ENCODE measurements around the gene PLD1.

The PLD1 gene

DNA sequence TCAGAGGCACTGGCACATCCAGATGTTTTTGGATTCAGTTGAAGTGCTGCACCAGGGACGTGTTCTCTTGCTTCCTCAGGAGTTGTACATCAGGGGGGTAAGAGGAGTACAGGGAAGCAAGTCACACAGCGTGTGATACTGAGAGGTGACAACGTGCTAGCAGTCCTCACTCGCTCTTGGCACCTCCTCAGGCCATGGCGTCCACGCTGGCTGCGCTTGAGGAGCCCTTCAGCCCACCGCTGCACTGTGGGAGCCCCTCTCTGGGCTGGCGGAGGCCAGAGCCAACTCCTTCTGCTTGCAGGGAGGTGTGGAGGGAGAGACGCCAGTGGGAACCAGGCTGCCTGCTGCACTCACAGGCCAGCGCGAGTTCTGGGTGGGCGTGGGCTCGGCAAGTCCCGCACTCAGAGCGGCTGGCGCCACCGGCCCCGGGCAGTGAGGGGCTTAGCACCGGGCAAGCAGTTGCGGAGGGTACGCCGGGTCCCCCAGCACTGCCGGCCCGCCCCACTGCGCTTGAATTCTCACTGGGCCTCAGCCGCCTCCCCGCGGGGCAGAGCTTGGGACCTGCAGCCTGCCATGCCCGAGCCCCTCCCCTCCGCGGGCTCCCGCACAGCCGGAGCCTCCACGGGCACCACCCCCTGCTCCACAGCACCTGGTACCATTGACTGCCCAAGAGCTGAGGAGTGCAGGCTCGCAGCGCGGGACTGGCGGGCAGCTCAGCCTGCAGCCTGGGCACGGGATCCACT, 64.5 kb downstream of the PLD1 start:
- no peak for DNase-seq (ENCODE audit: low read depth)

DNA sequence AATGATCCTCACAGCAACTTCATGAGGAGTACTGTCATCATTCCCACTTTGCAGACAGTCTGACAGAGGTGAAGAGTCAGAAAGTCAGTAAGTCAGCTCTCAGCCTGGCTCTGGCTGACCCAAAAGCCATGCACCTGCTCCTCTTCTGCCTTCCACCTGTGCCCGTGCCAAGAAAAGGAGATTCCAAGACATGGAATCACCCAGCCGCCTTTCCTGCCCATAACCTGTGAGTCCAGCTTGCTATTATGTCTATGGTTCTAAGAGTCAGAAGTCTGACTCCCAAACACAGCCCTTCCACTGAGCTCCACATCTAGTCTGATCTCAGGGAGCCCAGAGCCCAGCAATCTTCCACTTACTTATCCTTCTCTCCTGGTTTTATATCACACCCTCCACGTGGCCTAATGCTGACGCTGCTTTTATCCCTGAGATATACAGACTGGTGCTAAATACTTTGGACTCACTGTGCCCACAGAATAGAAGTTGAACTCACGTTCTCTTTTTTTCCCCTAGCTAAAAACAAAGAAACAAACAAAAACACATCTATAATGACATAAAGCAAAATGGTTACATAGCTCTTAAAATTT, 66.0 kb downstream of the PLD1 start:
- DNase-seq (ENCODE audit: low read depth), result no peak

DNA sequence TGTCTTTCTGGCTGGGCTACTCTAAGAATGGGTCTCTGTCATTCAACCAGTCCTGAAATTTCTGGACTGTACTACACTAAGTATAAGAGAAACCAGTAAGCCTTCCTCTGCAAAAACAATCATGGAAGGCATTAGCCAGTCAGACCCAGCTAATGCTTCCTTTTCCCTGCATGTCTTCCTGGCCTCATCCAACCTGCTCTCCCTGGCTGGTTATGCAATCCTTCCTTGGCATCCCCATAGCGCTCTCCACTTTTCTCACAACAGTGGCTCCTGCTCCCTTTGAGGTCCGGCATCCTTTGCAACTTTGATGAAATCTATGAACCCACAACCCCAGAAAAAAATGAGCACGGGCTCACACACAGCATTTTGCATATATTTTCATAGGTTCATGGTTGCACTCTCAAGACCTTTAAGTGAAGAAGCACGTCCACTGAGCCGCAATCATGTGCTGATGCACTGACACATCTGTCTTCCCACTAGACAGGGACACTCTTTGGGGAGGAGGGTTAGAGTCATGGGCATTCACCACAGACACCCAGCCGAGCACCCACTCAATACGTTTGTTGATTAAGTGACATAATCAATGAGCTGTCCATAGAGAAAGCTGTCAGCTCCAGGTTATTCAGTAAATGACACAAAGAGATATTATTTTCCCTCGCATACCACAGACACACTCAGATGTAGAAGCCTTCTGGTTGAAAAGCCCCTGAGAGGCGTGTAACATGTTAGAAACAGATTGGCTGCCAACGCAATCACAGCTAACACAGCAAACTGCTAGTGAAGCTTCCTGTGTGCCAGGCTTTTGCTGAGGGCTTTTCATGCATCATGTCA, 66.7 kb downstream of the PLD1 start:
- DNase-seq (ENCODE audit: low read depth), result no peak

DNA sequence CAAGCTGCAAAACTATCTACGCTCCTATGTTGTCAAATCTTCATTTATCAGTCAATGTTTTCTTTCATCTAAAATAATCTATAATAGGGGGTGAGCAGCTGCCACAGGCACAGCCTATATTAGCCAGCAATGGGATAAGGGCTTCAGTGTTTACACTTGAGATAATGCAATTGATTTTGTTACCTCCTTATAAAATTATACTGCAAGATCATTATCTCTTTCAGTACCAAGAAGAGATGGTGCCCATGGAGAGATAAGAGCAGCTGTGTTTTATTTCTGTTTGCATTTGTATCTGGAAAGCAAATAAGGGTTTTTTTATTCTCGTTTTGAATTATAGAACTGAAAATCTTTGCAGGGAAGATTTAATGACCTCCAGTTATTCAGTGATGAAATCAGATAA, 68.9 kb downstream of the PLD1 start:
- DNase-seq (ENCODE audit: low read depth), result no peak

DNA sequence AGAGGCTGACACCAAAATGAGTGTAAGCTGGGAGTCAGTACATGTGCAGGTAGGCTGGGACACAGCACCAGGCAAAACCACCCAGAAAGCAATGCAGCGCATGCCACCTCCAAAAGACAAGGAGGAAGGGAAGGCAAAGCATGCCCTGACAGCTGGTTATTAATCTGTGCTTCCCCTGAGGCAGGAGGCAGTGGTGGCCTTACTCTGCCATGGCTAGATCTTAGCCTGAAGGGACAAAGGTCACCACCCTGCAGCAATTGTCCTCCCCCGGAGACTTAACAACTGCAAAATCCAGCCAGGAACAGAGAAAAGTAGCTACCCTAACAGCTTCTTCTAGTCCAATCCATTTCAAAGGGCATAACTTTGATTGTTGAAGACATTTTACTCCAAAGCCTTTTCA, 73.7 kb downstream of the PLD1 start:
- no peak for DNase-seq (ENCODE audit: low read depth)

DNA sequence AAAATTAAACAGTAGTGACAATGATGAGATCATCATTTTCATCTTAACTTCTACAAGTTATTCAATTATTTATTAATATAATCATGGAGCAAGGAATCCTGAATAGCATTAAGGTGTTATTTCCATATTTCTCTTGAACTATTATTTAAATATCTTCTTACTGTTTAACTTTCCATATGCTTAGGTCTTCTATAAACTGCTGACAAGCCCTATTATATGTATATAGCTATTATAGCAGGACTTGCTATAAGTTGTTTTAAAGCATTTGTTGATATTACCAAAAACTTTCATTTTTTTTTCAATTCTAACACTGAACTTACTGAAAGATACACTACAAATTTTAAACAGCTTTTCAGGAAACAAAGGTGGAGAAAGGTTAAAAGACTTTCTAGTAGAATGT, 76.7 kb downstream of the PLD1 start:
- DNase-seq (ENCODE audit: low read depth), result no peak

DNA sequence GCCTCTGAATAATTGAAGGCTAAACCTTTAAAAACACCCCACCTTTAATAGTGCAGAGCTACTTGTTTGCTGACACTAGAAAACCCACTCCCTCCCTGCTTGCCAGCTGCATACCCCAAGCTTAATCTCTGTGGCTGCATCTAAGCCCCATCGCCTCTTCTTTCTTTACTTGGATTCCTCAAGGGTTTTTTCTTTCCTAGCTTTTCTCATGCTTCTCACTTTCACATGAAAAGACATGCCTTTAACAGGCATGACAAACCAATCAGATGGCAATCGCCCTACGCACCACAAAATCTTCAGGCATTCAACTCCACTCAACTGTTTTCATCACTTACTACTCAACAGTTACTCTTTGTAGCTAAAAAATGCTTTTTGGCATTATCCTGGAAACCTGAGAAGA, 77.5 kb downstream of the PLD1 start:
- no peak for DNase-seq (ENCODE audit: low read depth)

DNA sequence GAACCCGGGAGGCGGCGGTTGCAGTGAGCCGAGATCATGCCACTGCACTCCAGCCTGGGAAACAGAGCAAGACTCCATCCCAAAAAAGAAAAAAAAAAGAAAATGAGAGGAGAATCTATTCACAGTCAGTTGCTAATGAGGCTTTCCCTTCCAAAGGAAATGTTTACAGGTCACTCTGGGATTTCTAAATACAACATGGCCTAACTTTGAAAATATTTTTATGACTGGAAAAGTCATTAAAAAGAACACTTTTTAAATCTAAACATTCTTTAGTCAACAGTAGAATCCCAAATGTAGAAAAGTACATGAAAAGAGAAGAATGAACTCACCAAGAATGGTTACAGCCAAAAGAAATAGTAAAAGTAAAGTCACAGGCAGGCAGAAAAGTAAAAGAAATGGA, 78.6 kb downstream of the PLD1 start:
- DNase-seq (ENCODE audit: low read depth), result no peak

DNA sequence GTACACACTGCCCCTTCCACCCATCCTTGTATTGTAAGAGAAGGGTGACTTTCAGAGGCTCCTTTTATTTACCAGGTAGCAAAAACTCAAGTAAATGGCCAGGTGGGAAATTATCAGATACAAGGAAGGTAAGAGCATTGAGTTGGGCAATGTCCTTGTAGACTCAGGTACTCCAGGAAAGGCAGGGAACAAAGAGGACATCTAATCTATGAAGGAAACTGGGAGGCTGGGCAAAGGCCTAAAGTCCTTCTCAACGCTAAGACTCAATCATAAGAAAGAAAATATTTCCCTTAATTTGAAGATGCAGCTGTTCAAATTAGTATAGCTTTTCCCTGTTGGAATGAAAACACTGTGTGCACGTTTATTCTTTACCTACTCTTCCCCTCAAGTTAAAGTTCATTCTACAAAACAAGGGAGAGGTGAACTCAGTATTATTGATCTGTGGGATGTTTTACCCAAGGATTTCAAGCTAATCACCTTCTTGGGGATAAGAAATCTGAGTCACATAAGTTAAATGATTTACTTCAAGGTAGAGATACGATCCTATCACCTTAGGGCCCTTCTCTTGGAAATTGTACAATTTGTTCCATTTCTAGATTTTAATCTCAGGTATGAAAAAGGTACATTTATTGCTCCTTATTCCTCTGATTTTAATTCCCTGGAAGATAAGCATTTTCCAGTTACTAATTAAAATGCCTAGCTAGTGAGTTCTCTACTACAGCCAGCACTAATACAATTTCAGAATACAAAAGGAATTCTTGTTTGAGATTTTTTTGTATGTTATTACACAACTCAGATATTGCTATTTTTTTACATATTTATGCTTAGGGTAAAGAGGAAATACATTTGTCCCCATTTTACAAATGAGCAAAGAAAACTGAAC, 80.6 kb downstream of the PLD1 start:
- DNase-seq (ENCODE audit: low read depth), result no peak

DNA sequence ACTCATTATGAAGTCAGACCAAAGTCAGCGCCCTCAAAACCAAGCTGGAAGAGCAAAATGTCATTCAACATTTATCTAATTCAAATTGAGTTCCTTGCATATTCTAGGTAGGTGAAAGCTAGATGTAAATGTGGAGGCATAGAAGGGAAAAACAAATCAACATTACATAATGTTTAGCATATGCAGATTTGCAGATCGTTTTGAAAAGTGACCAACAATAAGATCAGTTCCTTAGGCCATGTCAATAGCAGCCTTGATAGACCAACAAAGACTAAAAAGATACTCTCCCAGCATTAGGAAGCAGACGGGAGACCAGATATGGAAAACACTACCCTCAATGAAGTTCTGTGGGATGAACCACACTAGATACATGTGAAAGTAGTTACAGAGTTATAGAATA, 83.0 kb downstream of the PLD1 start:
- no peak for DNase-seq (ENCODE audit: low read depth)

DNA sequence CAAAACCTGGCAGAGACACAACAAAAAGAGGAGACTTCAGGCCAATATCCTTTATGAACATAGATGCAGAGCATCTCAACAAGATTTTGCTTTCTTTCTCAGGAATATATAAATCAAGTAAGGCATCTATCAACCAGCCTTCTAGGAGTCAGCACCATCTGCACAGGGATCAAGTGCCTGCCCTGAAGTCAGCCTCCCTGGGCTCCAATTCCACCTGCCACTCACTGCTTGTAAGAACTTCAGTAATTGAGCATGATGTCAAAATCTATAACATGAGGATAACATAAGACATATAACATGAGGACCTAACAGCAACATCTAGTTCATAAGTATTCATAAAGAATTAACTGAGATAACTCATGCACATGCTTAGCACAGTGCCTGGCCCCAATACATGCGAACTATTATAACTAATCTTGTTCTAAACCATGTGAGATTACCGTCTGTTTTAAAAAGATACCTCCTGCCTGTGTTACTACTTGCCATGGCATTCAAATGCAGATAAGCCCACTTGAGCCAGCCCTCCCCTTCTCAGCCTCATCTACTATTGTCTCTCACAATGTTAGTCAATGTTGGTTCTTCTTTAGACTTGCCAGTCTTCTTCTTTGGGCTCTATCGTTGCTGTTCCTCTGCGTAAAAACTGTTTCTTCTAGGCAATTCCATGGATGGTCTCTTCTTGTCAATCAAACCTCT, 91.6 kb downstream of the PLD1 start:
- no peak for DNase-seq (ENCODE audit: low read depth)

DNA sequence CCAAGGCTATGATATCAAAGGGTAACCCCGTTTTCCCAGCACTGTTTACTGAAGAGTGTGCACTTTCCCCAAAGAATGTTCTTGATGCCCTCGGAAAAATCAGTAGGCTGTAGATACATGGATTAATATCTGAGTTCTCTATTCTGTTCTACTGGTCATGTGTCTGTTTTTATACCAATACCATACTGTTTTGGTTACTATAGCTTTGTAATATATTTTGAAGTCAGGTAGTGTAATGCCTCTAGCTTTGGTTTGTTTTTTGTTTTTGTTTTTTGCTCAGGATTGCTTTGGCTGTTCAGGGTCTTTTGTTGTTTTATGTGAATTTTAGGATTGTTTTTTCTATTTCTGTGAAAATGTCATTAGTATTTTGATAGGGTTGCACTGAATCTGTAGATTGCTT, 95.1 kb downstream of the PLD1 start:
- DNase-seq (ENCODE audit: low read depth), result no peak

DNA sequence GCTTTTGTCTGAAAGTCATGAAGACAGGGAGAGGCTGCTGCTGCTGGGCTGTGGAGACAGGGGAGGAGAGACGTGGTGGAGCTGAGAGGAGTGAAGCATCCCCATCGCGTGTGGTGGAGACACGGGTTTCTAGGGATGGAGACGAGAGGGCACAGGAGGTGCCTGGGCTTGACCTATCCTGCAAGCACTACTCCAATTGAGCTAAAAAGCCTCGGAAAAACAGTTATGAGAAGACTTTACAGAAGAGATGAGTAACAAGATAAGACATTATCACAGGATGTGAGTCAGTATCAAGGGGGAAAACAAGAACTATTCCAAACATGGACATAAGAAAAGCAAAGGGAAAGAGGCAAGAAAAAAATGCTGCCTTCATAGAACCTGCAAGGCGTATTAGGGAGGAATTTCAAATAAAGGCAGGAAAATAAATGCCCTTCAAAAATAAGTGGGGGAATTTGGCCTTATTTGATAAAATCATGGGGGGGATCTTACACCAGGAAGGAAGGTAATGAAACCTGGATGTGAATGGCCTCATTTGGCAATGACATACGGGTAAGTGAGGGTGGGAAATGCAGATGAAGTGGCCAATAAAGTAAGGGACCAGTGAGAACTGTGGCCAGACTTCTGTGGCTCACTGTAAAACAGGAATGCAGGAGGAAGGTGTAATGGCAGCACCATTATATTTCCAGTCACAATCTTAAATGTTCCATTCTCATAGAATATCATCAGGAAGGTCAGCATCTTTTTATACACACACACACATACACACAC, 97.9 kb downstream of the PLD1 start:
- no peak for DNase-seq (ENCODE audit: low read depth)

DNA sequence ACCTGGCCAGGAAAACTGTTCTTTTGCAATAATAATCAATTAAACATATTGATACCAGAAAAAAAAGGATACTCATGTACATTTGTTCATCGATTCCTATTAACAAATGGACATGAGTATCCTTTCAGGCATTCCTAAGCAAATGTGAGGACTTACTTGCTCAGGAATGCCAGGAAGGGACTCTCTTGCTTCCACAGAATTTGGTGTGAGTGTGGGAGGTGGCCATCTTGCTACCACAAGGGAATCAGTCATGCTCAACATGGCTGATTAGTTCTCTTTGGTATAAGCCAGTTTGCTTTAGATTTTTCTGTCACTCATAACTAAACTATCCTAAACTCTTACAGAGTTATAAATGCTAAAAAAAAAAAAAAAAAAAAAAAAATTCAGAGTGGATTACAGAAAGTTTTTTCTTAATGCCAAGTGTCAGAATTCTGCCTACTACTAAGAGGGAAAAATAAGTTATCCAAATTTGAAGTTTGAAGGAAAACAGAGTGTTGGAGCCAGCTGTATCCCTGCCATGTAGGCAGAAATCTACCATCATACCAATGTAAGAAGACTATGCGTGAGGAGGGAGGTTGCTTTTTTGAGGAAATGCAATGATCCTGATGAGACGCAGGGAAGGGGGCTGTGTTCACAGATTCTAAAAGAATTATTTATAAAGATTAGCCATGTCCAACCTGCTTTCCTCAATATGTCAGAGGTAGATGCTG, 98.7 kb downstream of the PLD1 start:
- no peak for DNase-seq (ENCODE audit: low read depth)

DNA sequence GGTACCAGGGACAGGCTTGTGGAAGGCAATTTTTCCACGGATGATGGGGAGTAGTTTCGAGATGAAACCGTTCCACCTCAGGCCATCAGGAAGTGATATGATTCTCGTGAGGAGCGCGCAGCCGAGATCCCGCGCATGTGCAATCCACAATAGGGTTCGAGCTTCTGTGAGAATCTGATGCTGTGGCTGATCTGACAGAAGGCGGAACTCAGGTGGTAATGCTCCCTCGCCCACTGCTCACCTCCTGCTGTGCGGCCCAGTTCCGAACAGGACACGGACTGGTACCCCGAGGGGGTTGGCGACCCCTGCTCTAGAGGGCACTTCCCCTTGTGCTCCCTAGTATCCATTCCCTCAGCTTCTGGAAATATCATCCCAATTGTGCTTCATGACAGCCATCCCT, 99.9 kb downstream of the PLD1 start:
- no peak for DNase-seq (ENCODE audit: low read depth)

DNA sequence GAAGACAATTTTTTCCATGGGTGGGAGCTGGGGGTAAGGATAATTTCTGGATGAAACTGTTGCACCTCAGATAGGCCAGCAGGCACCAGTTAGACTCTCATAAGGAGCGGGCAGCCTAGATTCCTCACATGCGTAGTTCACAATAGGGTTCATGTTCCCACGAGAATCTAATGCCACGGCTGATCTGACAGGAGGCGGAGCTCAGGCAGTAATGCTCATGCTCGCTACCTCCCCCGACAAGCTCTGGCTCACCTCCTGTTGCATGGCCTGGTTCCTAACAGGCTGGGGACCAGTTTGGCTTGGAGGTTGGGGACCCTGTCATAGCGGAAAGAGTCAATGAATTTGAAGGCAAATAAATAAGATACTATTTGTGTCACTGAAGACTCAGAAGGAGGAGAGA, 105.5 kb downstream of the PLD1 start:
- no peak for DNase-seq (ENCODE audit: low read depth)

DNA sequence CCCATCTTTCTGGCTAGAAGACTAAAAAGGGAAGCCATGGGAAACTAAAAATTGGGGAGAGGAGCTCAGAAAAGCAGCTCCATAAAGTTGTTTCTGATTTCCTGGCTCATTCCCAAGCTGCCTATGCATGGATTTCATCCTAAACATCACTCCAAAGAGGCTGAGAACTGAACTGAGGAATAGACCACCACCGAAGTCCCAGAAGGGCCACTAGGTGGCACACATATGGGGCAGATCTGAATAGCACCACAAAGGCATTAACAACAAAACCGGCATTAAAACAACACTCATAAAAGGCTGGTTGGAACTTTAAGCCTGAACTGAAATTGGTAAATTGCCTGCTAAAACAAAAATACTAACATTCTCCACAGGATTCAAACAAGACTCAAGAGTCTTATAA, 106.3 kb downstream of the PLD1 start:
- no peak for DNase-seq (ENCODE audit: low read depth)

DNA sequence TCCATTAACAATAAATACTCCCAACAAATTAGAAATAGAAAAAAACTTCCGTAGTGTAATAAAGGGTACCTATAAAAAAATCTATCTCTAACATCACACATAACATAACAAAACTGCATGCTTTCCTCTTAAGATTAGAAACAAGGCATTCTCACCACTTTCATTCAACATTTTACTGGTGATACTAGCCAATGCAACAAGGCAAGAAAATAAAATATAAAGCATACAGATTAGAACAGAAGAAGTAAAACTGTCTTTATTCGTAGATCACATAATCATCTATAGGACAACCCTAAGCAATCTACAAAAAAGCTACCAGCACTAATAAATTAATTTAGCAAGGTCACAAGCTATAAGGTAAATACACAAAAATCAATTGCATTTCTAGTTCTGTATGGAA, 107.1 kb downstream of the PLD1 start:
- no peak for DNase-seq (ENCODE audit: low read depth)

DNA sequence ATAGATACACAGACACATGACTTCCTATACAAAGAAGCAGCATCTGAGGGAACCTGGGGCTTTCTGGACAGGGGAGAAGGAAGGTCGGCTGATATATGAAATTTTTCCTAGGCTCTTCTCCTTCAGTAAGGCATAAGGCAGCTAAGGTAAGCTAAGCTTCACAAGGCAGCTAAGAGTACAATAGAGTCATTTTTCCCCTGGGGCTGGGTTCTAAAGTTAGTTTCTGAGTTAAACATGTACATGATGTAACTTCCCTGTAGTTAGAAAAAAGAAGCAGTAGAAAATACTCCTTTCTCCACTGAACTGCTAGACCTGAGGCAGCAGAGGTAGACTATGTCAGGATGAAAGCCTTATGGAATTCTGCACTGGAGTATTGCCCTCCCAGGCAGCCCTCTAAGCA, 109.6 kb downstream of the PLD1 start:
- DNase-seq (ENCODE audit: low read depth), result no peak

DNA sequence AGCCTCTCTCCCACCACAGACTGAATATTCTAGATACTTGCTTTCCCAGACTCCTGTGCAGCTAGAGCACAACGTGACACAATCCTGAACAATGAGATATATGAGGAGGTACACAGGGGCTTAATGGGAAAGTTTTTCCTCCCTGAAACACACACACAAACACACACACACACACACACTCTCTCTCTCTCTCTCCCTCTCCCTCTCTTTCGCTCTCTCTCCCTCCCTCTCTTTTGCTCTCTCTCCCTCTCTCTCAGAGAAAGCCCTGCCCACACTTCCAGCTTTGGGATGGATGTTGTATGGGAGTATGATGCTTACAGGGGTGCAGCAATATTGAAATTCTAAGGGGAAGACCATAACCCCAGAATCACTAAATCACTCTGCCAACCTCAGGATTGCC, 110.1 kb downstream of the PLD1 start:
- no peak for DNase-seq (ENCODE audit: low read depth)

Data from stimulated activated CD4-positive, alpha-beta T cell treated with anti-CD3 and anti-CD28 coated beads, Interleukin-2, amount 100 ng/mL, for 4 hours (primary cell).